IMR-90 (cell line): ENCODE results near the gene SPAG16. TPM values are rescaled to one million over a fixed set of nuclear protein-coding genes. Genes with fewer than 3 reads are reported as not detected.

Experiments
- ATAC-seq: fragments of 200-7000 bp; cut with Tn5 transposase; 2 replicates; pipeline ENCODE4 v1.9.1; 2020; ENCODE audit warnings: low read depth, mild to moderate bottlenecking, moderate library complexity
- BruUV-seq: library from RNA; stranded (reverse); fragments of 400-500 nt; replicated peaks from 2 replicates; lab custom pipeline; 2021; lab: Mats Ljungman, UMichigan
- CTCF ChIA-PET: fragments of 300-600 bp; formaldehyde crosslinking; extraction: SDS; loops from one replicate; lab custom pipeline; 2021; ENCODE audit warnings: antibody characterized with exemption; lab: Yijun Ruan, JAX
- POLR2A ChIA-PET: fragments of 300-600 bp; sonication (Branson Sonifier 250); formaldehyde crosslinking; loops from one replicate; lab custom pipeline; 2022; ENCODE audit warnings: antibody characterized with exemption; ENCODE audit not compliant: unreplicated experiment; lab: Charles Lee
- DNase-seq: peaks from one replicate; pipeline ENCODE4 v3.0.0; 2013
- H2AFZ ChIP-seq: replicated peaks from 2 replicates; pipeline ENCODE3; 2013; ENCODE audit warnings: low read length, mild to moderate bottlenecking; ENCODE audit not compliant: poor library complexity
- H2AK5ac ChIP-seq: 2 replicates; pipeline ENCODE4 v1.6.1; 2013; ENCODE audit warnings: low read depth, low read length, inconsistent platforms
- H2AK9ac ChIP-seq: replicated peaks from 2 replicates; pipeline ENCODE3; 2013; ENCODE audit warnings: mild to moderate bottlenecking, low read depth, low read length, moderate library complexity; ENCODE audit not compliant: poor library complexity
- H2BK120ac ChIP-seq: 2 replicates; pipeline ENCODE4 v1.6.1; 2013; ENCODE audit warnings: low read depth, low read length, inconsistent platforms
- H2BK15ac ChIP-seq: 3 replicates; pipeline ENCODE4 v1.6.1; 2013; ENCODE audit warnings: low read depth, low read length, inconsistent platforms
- H2BK20ac ChIP-seq: 2 replicates; pipeline ENCODE4 v1.6.1; 2013; ENCODE audit warnings: low read depth, mild to moderate bottlenecking, inconsistent platforms, low read length, moderate library complexity
- H2BK5ac ChIP-seq: 2 replicates; pipeline ENCODE4 v1.6.1; 2013; ENCODE audit warnings: mild to moderate bottlenecking, low read depth, low read length, inconsistent platforms; ENCODE audit not compliant: poor library complexity, severe bottlenecking
- H3K14ac ChIP-seq: replicated peaks from 2 replicates; pipeline ENCODE4 v1.6.1; 2013; ENCODE audit warnings: low read depth, low read length, inconsistent platforms
- H3K18ac ChIP-seq: 2 replicates; pipeline ENCODE4 v1.6.1; 2013; ENCODE audit warnings: low read depth, low read length, control low read depth
- H3K23ac ChIP-seq: 2 replicates; pipeline ENCODE4 v1.6.1; 2013; ENCODE audit warnings: low read depth, low read length, inconsistent platforms
- H3K27ac ChIP-seq: 2 replicates; pipeline ENCODE4 v1.5.1; 2013; ENCODE audit warnings: mild to moderate bottlenecking, control low read depth, low read length; ENCODE audit not compliant: insufficient read depth
- H3K27me3 ChIP-seq: 2 replicates; pipeline ENCODE4 v1.6.1; 2013; ENCODE audit warnings: low read length; ENCODE audit not compliant: control insufficient read depth, insufficient read depth
- H3K36me3 ChIP-seq: 2 replicates; pipeline ENCODE4 v1.6.1; 2013; ENCODE audit warnings: low read length, mixed read lengths; ENCODE audit not compliant: control insufficient read depth, insufficient read depth
- H3K4ac ChIP-seq: 2 replicates; pipeline ENCODE4 v1.6.1; 2013; ENCODE audit warnings: low read depth, low read length, inconsistent platforms
- H3K4me1 ChIP-seq: 2 replicates; pipeline ENCODE4 v1.6.1; 2013; ENCODE audit warnings: low read length, mixed read lengths; ENCODE audit not compliant: control insufficient read depth, insufficient read depth
- H3K4me2 ChIP-seq: 2 replicates; pipeline ENCODE4 v1.6.1; 2013; ENCODE audit warnings: low read depth, mild to moderate bottlenecking, control low read depth, low read length, moderate library complexity
- H3K4me3 ChIP-seq: 2 replicates; pipeline ENCODE4 v1.5.1; 2013; ENCODE audit warnings: low read depth, mild to moderate bottlenecking, control low read depth, low read length, moderate library complexity; ENCODE audit not compliant: insufficient read depth
- H3K56ac ChIP-seq: 2 replicates; pipeline ENCODE4 v1.6.1; 2013; ENCODE audit warnings: low read length, inconsistent platforms; ENCODE audit not compliant: insufficient read depth; ENCODE audit errors: extremely low read depth
- H3K79me1 ChIP-seq, 2 experiments: 2 replicates each; pipeline ENCODE4 v1.6.1; 2013; ENCODE audit warnings: low read length in 2 of 2, inconsistent platforms in 1 of 2, low read depth in 1 of 2
- H3K9ac ChIP-seq: 2 replicates; pipeline ENCODE4 v1.6.1; 2013; ENCODE audit warnings: low read depth, low read length, control low read depth
- H3K9me1 ChIP-seq: 2 replicates; pipeline ENCODE4 v1.6.1; 2013; ENCODE audit warnings: low read length, inconsistent platforms; ENCODE audit not compliant: insufficient read depth
- H3K9me3 ChIP-seq: 2 replicates; pipeline ENCODE4 v1.6.1; 2013; ENCODE audit warnings: low read length; ENCODE audit not compliant: control insufficient read depth, insufficient read depth
- H4K20me1 ChIP-seq: 2 replicates; pipeline ENCODE4 v1.6.1; 2013; ENCODE audit warnings: low read length, inconsistent platforms; ENCODE audit not compliant: insufficient read depth
- H4K5ac ChIP-seq: 2 replicates; pipeline ENCODE4 v1.6.1; 2013; ENCODE audit warnings: mild to moderate bottlenecking, low read depth, low read length, control low read depth
- H4K8ac ChIP-seq, 2 experiments: 2 replicates each; pipeline ENCODE4 v1.6.1; 2013; ENCODE audit warnings: low read depth in 2 of 2, low read length in 2 of 2, control low read depth in 1 of 2, inconsistent platforms in 1 of 2
- H4K91ac ChIP-seq: 2 replicates; pipeline ENCODE4 v1.6.1; 2013; ENCODE audit warnings: low read depth, low read length, inconsistent platforms; ENCODE audit not compliant: insufficient read depth
- BHLHE40 ChIP-seq: fragments of 150-350 bp; IDR thresholded peaks from 2 replicates; pipeline ENCODE4 v1.6.1; 2016; ENCODE audit warnings: mild to moderate bottlenecking, low read depth, low read length
- FOS ChIP-seq: fragments of 150-350 bp; IDR thresholded peaks from 2 replicates; pipeline ENCODE4 v1.6.1; 2016; ENCODE audit warnings: low read depth, low read length
- MXI1 ChIP-seq: IDR thresholded peaks from 2 replicates; pipeline ENCODE4 v1.6.1; 2012; ENCODE audit warnings: low read depth, mild to moderate bottlenecking, low read length, moderate library complexity, borderline replicate concordance
- NFE2L2 ChIP-seq: fragments of 150-350 bp; IDR thresholded peaks from 2 replicates; pipeline ENCODE4 v1.6.1; 2016; ENCODE audit warnings: low read depth, mild to moderate bottlenecking, low read length
- RFX5 ChIP-seq: IDR thresholded peaks from 2 replicates; pipeline ENCODE4 v1.8.0; 2012; ENCODE audit warnings: low read depth, mild to moderate bottlenecking, low read length, moderate library complexity
- whole genome bisulfite sequencing, 2 experiments: methylation state at CpG; one replicate each; pipeline versions ENCODE4 v1.1.5 to v1.1.7; 2013; ENCODE audit warnings: missing lambda C conversion rate in 2 of 2; ENCODE audit not compliant: insufficient read length in 1 of 2; ENCODE audit errors: extremely low coverage in 2 of 2; 5-methylcytosine and 5-hydroxymethylcytosine counted together
- dilution Hi-C: fragments of 300-500 bp; cut with HindIII; formaldehyde crosslinking; loops from one replicate; pipeline ENCODE4 v1.14.3; 2018; ENCODE audit warnings: low sequenced_read_pairs; ENCODE audit not compliant: unreplicated experiment
- in situ Hi-C: fragments of 300-500 bp; cut with MboI; formaldehyde crosslinking; loops from 3 replicates; pipeline ENCODE4 v1.14.3; 2019; ENCODE audit warnings: low sequenced_read_pairs, inconsistent platforms, mixed read lengths
- intact Hi-C: fragments of 100-400 bp; cut with micrococcal nuclease; formaldehyde crosslinking; loops from 2 replicates; pipeline ENCODE4 v1.10.0; 2022
- polyA plus RNA-seq, 3 experiments: library from polyadenylated mRNA; depleted of rRNA; stranded (reverse); fragments of >200 nt; gene quantifications; 2 replicates each; pipeline ENCODE4 v1.2.3, GENCODE V29; 2012; ENCODE audit warnings: low replicate concordance in 1 of 3
- total RNA-seq: library from RNA; depleted of rRNA; stranded (reverse); fragments of >200 nt; gene quantifications from 2 replicates; pipeline ENCODE4 v1.2.3, GENCODE V29; 2012
- TF ChIP-seq, protein P1 (sequence below): fragments of 150-350 bp; IDR thresholded peaks from 2 replicates; pipeline ENCODE4 v1.6.1; 2017; ENCODE audit warnings: mild to moderate bottlenecking, antibody characterized with exemption, low read length, low read depth

Gene SPAG16
- total and polyA plus RNA-seq, 2 of the 4 experiments (the other 2 are of a cell fraction): 7.3 to 13.5 TPM

DNA sequence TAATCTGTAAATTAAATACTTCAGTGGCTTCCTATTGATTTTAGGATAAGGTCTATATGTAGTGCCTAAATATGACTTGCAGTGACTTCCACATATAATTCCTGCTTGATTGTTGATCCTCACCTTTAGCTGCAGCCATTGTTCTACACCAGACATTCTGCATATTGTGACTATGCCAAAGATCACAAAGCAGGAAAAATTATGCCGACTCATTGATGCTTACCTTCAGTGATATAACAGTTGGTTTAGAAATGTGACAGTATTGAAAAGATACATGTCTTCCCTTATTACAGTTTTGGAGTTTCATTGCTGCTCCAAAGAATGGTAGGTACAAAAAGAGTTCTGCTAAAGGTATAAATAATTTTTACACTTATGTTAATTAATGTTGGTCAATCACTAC lies 12.3 kb upstream of the SPAG16 start:
- H3K4me3 ChIP-seq: no peak overlapping the region
- no peak overlapping the region for H2BK120ac ChIP-seq
- H4K8ac ChIP-seq: no peak overlapping the region
- H4K5ac ChIP-seq: no peak overlapping the region
- H3K4me2 ChIP-seq: no peak overlapping the region
- H3K9me3 ChIP-seq: no peaks in the 10 kb centered on the region; the same call in 1 of the 2 replicates
- H3K4ac ChIP-seq: no peak overlapping the region
- no peak overlapping the region for H3K23ac ChIP-seq
- no peaks in the 10 kb centered on the region for H3K27me3 ChIP-seq
- DNase-seq: no peak
- no peak overlapping the region for H2AK9ac ChIP-seq
- no peaks in the 10 kb centered on the region for H3K9me1 ChIP-seq
- no peak overlapping the region for H3K14ac ChIP-seq
- peak; percentile 55; the same call in 1 of the 2 replicates for TF ChIP-seq NFE2L2
- TF ChIP-seq BHLHE40: no peak
- TF ChIP-seq, protein P1, sequence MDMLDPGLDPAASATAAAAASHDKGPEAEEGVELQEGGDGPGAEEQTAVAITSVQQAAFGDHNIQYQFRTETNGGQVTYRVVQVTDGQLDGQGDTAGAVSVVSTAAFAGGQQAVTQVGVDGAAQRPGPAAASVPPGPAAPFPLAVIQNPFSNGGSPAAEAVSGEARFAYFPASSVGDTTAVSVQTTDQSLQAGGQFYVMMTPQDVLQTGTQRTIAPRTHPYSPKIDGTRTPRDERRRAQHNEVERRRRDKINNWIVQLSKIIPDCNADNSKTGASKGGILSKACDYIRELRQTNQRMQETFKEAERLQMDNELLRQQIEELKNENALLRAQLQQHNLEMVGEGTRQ: no peak
- TF ChIP-seq FOS: no peak
- no peak for TF ChIP-seq RFX5
- TF ChIP-seq MXI1: no peak
- dilution Hi-C loops (no loop called here), in situ Hi-C loops (loop anchor here (25.0 kb wide), 2 partner anchors 540 to 1540 kb away; partner anchors contain the start of gene BARD1), intact Hi-C loops (no loop called here)
- no peak overlapping the region for H3K27ac ChIP-seq
- BruUV-seq: no TSS peak
- H3K4me1 ChIP-seq: no peaks in the 10 kb centered on the region
- no peaks in the 10 kb centered on the region for H4K20me1 ChIP-seq
- no CpG with 5 or more reads among the region's 1 CpG for whole genome bisulfite sequencing, 2 experiments
- H2AK5ac ChIP-seq: no peak overlapping the region
- H2BK20ac ChIP-seq: no peak overlapping the region
- ChIA-PET CTCF (no interaction called here), POLR2A (no interaction called here)
- no peak overlapping the region for H4K91ac ChIP-seq
- H3K18ac ChIP-seq: no peak overlapping the region
- no peak overlapping the region for H2AFZ ChIP-seq
- H2BK5ac ChIP-seq: no peak overlapping the region
- no peak overlapping the region for H2BK15ac ChIP-seq
- no peaks in the 10 kb centered on the region for H3K36me3 ChIP-seq
- no peak for ATAC-seq
- no peak overlapping the region for H3K56ac ChIP-seq
- H3K79me1 ChIP-seq: no peaks in the 10 kb centered on the region
- H3K9ac ChIP-seq: no peak overlapping the region
